C4-2B (cell line): ENCODE results near the gene APPBP2.
A peak's percentile ranks its signal among the peaks of the same experiment; 100 is the strongest.

Experiments
- H3K27ac ChIP-seq: fragments of 450-650 bp; 2 replicates; pipeline ENCODE4 v1.5.1; 2017
- ZFX ChIP-seq: fragments of 450-650 bp; IDR thresholded peaks from 2 replicates; pipeline ENCODE4 v1.6.1; 2017
- TF ChIP-seq, protein P1 (sequence below): fragments of 450-650 bp; conservative IDR thresholded peaks from 2 replicates; pipeline ENCODE4 v1.5.1; 2017; ENCODE audit warnings: mild to moderate bottlenecking

The APPBP2 gene, protein sequence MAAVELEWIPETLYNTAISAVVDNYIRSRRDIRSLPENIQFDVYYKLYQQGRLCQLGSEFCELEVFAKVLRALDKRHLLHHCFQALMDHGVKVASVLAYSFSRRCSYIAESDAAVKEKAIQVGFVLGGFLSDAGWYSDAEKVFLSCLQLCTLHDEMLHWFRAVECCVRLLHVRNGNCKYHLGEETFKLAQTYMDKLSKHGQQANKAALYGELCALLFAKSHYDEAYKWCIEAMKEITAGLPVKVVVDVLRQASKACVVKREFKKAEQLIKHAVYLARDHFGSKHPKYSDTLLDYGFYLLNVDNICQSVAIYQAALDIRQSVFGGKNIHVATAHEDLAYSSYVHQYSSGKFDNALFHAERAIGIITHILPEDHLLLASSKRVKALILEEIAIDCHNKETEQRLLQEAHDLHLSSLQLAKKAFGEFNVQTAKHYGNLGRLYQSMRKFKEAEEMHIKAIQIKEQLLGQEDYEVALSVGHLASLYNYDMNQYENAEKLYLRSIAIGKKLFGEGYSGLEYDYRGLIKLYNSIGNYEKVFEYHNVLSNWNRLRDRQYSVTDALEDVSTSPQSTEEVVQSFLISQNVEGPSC

DNA sequence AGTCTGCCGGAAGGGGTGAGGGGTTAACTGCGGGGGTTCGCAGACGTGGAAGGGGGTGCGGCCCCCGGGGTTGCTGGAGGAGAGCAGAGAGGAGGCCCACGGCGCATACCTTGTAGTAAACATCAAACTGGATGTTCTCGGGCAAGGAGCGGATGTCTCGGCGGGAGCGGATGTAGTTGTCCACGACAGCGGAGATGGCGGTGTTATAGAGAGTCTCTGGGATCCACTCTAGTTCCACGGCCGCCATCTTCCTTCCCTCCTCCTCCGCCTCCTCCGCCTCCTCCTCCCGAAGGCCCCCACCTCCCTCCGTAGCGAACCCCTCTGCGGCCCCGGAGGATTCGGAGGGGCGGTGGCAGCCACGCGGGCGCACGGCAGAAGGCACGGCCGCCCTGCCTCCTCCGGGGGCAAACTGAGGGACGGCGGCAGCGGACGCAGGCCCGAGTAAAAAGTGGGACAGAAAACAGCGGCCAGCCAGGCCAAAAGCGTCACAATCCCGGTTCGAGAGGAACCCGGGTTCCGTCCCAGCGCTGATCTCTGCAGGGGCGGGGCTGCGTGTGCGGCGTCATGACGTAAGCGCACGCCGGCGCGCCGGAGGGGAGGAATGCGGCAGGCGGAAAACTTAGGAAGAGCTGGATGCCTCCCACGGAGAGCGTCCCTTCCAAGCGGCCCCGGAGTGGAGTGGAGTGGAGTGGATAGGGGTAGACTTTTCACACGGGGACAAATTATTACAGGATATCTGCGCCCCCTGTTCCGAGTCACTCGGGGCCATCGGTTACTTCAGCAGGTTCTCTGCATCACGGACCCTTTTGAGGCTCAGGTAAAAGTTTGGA is at the start of gene APPBP2:
Gene APPBP2, minus strand, starts transcription at position 558 of the 830 bp plus-strand sequence. Its CDS starts 311 bp downstream, at position 247.
- H3K27ac ChIP-seq: peak within 1 kb of the TSS; percentile 98
- peak; percentile 80 for TF ChIP-seq ZFX
- TF ChIP-seq, protein P1, sequence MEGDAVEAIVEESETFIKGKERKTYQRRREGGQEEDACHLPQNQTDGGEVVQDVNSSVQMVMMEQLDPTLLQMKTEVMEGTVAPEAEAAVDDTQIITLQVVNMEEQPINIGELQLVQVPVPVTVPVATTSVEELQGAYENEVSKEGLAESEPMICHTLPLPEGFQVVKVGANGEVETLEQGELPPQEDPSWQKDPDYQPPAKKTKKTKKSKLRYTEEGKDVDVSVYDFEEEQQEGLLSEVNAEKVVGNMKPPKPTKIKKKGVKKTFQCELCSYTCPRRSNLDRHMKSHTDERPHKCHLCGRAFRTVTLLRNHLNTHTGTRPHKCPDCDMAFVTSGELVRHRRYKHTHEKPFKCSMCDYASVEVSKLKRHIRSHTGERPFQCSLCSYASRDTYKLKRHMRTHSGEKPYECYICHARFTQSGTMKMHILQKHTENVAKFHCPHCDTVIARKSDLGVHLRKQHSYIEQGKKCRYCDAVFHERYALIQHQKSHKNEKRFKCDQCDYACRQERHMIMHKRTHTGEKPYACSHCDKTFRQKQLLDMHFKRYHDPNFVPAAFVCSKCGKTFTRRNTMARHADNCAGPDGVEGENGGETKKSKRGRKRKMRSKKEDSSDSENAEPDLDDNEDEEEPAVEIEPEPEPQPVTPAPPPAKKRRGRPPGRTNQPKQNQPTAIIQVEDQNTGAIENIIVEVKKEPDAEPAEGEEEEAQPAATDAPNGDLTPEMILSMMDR: no peak

DNA sequence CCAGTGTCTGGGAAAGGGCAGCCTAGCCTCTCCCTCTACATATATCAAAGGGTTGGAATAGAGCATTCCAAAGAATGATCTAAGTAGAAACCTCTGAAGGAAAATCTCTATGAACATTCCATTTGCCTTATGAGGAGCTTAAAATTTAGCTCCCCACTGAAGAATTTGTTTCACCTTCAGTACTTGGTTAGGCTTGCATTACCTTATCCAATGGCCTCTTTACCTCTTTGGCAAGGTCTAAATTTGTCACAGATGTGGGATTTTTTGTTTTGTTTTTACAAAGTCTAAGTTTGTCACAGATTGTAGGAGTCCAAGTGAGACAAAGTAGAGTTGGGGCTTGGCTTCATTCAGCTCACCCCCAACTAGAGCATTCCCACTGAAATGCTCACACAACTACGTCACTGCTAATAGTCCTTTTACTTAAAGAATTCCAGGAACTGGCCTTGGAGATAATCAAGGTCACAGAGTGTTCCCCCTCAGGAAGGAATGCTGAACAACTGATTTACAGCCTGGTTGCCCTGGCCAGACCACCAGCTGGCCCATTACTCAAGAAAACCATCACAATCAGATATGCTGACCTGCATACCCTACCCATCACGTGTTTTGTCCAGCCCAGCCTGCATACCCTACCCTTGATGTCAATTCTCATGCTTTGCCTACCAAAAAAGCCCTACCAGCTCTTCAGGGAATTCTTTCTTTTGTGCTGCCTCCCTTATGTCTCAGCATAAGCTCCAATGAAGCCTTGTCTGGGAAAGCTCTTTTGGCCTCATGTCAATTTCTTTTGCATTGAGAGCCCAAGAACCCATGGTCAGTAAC is 47.4 kb upstream of the APPBP2 start:
- TF ChIP-seq, protein P1: no peak
- no peak for TF ChIP-seq ZFX
- no peak overlapping the region for H3K27ac ChIP-seq

DNA sequence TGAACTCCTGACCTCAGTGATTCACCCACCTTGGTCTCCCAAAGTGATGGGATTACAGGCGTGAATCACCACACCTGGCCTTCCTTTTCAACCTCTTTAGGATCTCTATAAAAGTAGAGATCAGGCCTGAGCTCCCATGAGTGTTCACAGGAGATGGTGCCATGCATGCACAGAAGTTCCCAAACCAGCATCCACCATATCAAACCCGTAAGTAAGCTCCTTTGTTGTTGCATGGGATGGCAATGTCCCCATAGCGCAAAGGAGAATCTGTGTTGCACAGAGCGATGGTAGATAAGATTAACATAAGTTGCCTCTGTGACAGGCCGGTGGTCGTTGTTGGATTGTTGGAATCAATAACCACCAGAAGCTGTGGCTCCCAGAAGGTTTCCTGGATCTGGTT is 39.2 kb upstream of the APPBP2 start:
- no peak for TF ChIP-seq ZFX
- TF ChIP-seq, protein P1: no peak
- no peak overlapping the region for H3K27ac ChIP-seq

DNA sequence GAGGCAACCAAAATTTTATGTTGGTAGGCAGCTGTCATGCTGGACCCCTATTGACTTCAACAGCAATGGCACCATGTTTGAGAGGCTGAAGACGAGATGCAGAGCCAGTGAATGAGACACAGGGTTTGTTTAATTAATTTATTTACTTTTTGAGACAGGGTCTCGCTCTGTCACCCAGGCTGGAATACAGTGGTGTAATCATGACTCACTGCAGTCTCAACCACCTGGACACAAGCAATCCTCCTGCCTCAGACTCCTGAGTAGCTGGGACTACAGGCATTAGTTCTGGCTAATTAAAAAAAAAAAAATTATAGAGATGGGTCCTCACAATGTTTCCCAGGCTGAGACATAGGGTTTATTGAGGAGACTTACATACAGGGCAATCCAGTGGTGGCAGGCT is 37.7 kb upstream of the APPBP2 start:
- no peak for TF ChIP-seq ZFX
- TF ChIP-seq, protein P1: no peak

DNA sequence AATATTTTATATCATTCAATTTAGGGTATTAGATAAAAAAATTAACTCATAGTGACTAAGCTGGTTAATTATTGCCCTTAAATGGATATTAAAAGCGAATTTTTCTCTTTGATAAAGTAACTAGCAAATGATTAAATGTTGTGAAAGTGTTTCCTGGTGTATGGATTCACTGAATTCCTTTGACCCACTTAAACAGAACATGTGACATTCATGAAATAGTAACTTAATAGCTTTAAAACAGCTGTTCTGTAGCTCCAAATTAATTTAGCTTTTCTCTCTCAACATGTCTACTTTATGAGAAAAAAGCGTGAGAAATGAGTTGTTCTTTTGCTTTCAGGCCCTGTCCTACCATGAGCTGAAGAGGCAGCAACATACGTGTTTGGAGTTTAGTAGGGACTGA is 36.4 kb upstream of the APPBP2 start:
- no peak overlapping the region for H3K27ac ChIP-seq
- no peak for TF ChIP-seq ZFX
- TF ChIP-seq, protein P1: no peak

More for the DNA sequence above, 37.7 kb upstream of the APPBP2 start:
- no peak overlapping the region for H3K27ac ChIP-seq

DNA sequence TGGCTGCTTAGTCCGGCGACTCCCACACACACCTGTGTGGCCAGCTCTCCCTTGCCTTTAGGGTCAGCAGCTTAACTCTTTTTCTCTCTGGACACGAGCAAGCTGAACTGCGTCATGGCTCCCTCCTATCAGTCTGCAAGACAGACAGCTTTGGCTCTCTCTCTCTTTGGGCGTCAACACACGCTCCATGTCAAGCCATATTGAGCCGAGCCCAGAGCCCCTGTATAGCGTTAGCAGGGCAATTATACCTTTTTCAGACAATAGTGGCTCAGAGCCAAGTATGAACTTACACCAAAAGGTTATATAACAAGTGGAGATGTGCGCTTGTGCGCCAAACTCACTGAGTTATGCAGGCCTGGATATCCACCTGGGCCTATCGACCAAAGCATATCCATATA is 34.8 kb upstream of the APPBP2 start:
- TF ChIP-seq, protein P1: no peak
- no peak for TF ChIP-seq ZFX
- no peak overlapping the region for H3K27ac ChIP-seq
